H9 (cell line): Measurements from ENCODE around the gene GLYAT. TPM values are rescaled to one million over a fixed set of nuclear protein-coding genes. Genes with fewer than 3 reads are reported as not detected.

ENCODE experiments used
- DNase-seq: peaks from one replicate; pipeline ENCODE4 v3.0.0-alpha.2; 2017
- H2AFZ ChIP-seq: one replicate; pipeline ENCODE4 v1.6.1; 2013; ENCODE audit warnings: mild to moderate bottlenecking, low read length, control low read depth, moderate library complexity
- H2AK5ac ChIP-seq: 2 replicates; pipeline ENCODE4 v1.6.1; 2013; ENCODE audit warnings: low read length, control low read depth, mixed read lengths; ENCODE audit not compliant: insufficient read length
- H2BK120ac ChIP-seq: one replicate; pipeline ENCODE4 v1.6.1; 2013; ENCODE audit warnings: low read depth, mild to moderate bottlenecking, low read length, control low read depth, inconsistent platforms; ENCODE audit not compliant: poor library complexity, severe bottlenecking
- H2BK12ac ChIP-seq: 2 replicates; pipeline ENCODE4 v1.6.1; 2013; ENCODE audit warnings: low read length, control low read depth, mixed read lengths, low read depth; ENCODE audit not compliant: insufficient read length
- H2BK15ac ChIP-seq: 2 replicates; pipeline ENCODE4 v1.6.1; 2013; ENCODE audit warnings: low read depth, low read length, control low read depth
- H2BK20ac ChIP-seq: one replicate; pipeline ENCODE4 v1.6.1; 2013; ENCODE audit warnings: low read depth, mild to moderate bottlenecking, low read length, control low read depth, inconsistent platforms; ENCODE audit not compliant: poor library complexity, severe bottlenecking
- H2BK5ac ChIP-seq: 2 replicates; pipeline ENCODE4 v1.6.1; 2013; ENCODE audit warnings: low read length, control low read depth, mixed read lengths; ENCODE audit not compliant: insufficient read length
- H3K14ac ChIP-seq: 2 replicates; pipeline ENCODE4 v1.6.1; 2013; ENCODE audit warnings: low read length, control low read depth; ENCODE audit not compliant: insufficient read depth
- H3K18ac ChIP-seq: 2 replicates; pipeline ENCODE4 v1.6.1; 2013; ENCODE audit warnings: low read depth, mild to moderate bottlenecking, mixed read lengths, low read length, control low read depth; ENCODE audit not compliant: insufficient read length
- H3K23ac ChIP-seq: 2 replicates; pipeline ENCODE4 v1.6.1; 2013; ENCODE audit warnings: low read length, control low read depth, mixed read lengths, low read depth; ENCODE audit not compliant: insufficient read length
- H3K23me2 ChIP-seq: 2 replicates; pipeline ENCODE4 v1.6.1; 2013; ENCODE audit warnings: low read depth, mild to moderate bottlenecking, mixed read lengths, low read length, control low read depth; ENCODE audit not compliant: insufficient read length, poor library complexity, severe bottlenecking
- H3K27ac ChIP-seq: 2 replicates; pipeline ENCODE4 v1.5.1; 2013; ENCODE audit warnings: low read length, control low read depth, mixed read lengths, low read depth; ENCODE audit not compliant: insufficient read length
- H3K27me3 ChIP-seq: 2 replicates; pipeline ENCODE4 v1.6.1; 2013; ENCODE audit warnings: low read length, control low read depth, inconsistent platforms; ENCODE audit not compliant: insufficient read depth
- H3K4ac ChIP-seq: 2 replicates; pipeline ENCODE4 v1.6.1; 2013; ENCODE audit warnings: low read depth, mild to moderate bottlenecking, control low read depth, inconsistent platforms, low read length, moderate library complexity
- H3K4me1 ChIP-seq: 2 replicates; pipeline ENCODE4 v1.6.1; 2013; ENCODE audit warnings: low read length, control low read depth, inconsistent platforms; ENCODE audit not compliant: insufficient read depth
- H3K4me2 ChIP-seq: 2 replicates; pipeline ENCODE4 v1.6.1; 2013; ENCODE audit warnings: low read length, control low read depth, mixed read lengths; ENCODE audit not compliant: insufficient read length, insufficient read depth
- H3K56ac ChIP-seq: 2 replicates; pipeline ENCODE4 v1.6.1; 2013; ENCODE audit warnings: low read depth, mild to moderate bottlenecking, mixed read lengths, low read length, control low read depth; ENCODE audit not compliant: insufficient read length
- H3K79me1 ChIP-seq: 2 replicates; pipeline ENCODE4 v1.6.1; 2013; ENCODE audit warnings: low read depth, mild to moderate bottlenecking, moderate library complexity, low read length, control low read depth, inconsistent platforms; ENCODE audit not compliant: insufficient read depth, poor library complexity, severe bottlenecking
- H3K79me2 ChIP-seq: 2 replicates; pipeline ENCODE4 v1.6.1; 2013; ENCODE audit warnings: low read length, control low read depth, inconsistent platforms; ENCODE audit not compliant: insufficient read depth
- H3K9ac ChIP-seq: 2 replicates; pipeline ENCODE4 v1.6.1; 2013; ENCODE audit warnings: low read length, control low read depth, mixed read lengths; ENCODE audit not compliant: insufficient read length; ENCODE audit errors: extremely low read depth
- H3K9me3 ChIP-seq: one replicate; pipeline ENCODE4 v1.6.1; 2013; ENCODE audit warnings: low read depth, low read length, inconsistent platforms; ENCODE audit not compliant: control insufficient read depth
- H3T11ph ChIP-seq: one replicate; pipeline ENCODE4 v1.6.1; 2013; ENCODE audit warnings: mild to moderate bottlenecking, low read length, control low read depth, inconsistent platforms
- H4K20me1 ChIP-seq: one replicate; pipeline ENCODE4 v1.6.1; 2013; ENCODE audit not compliant: control insufficient read depth, insufficient read length, insufficient read depth
- H4K5ac ChIP-seq: 2 replicates; pipeline ENCODE4 v1.6.1; 2013; ENCODE audit warnings: low read depth, mild to moderate bottlenecking, mixed read lengths, low read length, control low read depth; ENCODE audit not compliant: insufficient read length
- H4K8ac ChIP-seq: replicated peaks from 2 replicates; pipeline ENCODE4 v1.6.1; 2013; ENCODE audit warnings: low read length, control low read depth, mixed read lengths, low read depth; ENCODE audit not compliant: insufficient read length
- H4K91ac ChIP-seq: 2 replicates; pipeline ENCODE4 v1.6.1; 2013; ENCODE audit warnings: low read depth, mild to moderate bottlenecking, moderate library complexity, mixed read lengths, low read length, control low read depth; ENCODE audit not compliant: insufficient read length
- H3K27ac Mint-ChIP-seq, 3 experiments: 2 replicates in 2 of 3; 3 replicates in 1 of 3; pipeline ENCODE4 v1.8.0; 2020 to 2021; ENCODE audit warnings: mixed read lengths in 3 of 3, mild to moderate bottlenecking in 1 of 3, moderate library complexity in 1 of 3
- H3K27me3 Mint-ChIP-seq: 2 replicates; pipeline ENCODE4 v1.8.0; 2021; ENCODE audit warnings: low read depth, mild to moderate bottlenecking, moderate library complexity, mixed read lengths
- H3K36me3 Mint-ChIP-seq, 3 experiments: 2 replicates in 2 of 3; 3 replicates in 1 of 3; pipeline ENCODE4 v1.8.0; 2020 to 2021; ENCODE audit warnings: low read depth in 3 of 3, mixed read lengths in 3 of 3; ENCODE audit not compliant: insufficient read depth in 1 of 3
- H3K4me1 Mint-ChIP-seq, 2 experiments: 2 replicates each; pipeline ENCODE4 v1.8.0; 2020; ENCODE audit warnings: mixed read lengths in 2 of 2
- H3K4me3 Mint-ChIP-seq, 2 experiments: 2 replicates in 1 of 2; 3 replicates in 1 of 2; pipeline ENCODE4 v1.8.0; 2020 to 2021; ENCODE audit warnings: mild to moderate bottlenecking in 2 of 2, mixed read lengths in 2 of 2, moderate library complexity in 1 of 2
- H3K9me3 Mint-ChIP-seq, 2 experiments: 2 replicates in 1 of 2; 3 replicates in 1 of 2; pipeline ENCODE4 v1.8.0; 2020; ENCODE audit warnings: mild to moderate bottlenecking in 2 of 2, mixed read lengths in 2 of 2, moderate library complexity in 1 of 2
- CTCF ChIP-seq: fragments of 200-600 bp; sonication (generic); conservative IDR thresholded peaks from 3 replicates; pipeline ENCODE4 v1.8.0; 2021; ENCODE audit warnings: antibody characterized with exemption, mild to moderate bottlenecking
- WGBS: extraction: QIAGEN DNeasy Blood & Tissue Kit; methylation state at CpG from one replicate; pipeline ENCODE4 v1.1.7; 2013; ENCODE audit warnings: missing lambda C conversion rate, low lambda C conversion rate, mixed read lengths; ENCODE audit not compliant: insufficient read length; ENCODE audit errors: extremely low coverage; 5-methylcytosine and 5-hydroxymethylcytosine counted together
- total RNA-seq: library from RNA; stranded (reverse); gene quantifications from 2 replicates; pipeline ENCODE4 v1.2.1, GENCODE V29; 2021

Gene GLYAT
- total RNA-seq, 1 experiment from 2014 or later, result not detected

DNA sequence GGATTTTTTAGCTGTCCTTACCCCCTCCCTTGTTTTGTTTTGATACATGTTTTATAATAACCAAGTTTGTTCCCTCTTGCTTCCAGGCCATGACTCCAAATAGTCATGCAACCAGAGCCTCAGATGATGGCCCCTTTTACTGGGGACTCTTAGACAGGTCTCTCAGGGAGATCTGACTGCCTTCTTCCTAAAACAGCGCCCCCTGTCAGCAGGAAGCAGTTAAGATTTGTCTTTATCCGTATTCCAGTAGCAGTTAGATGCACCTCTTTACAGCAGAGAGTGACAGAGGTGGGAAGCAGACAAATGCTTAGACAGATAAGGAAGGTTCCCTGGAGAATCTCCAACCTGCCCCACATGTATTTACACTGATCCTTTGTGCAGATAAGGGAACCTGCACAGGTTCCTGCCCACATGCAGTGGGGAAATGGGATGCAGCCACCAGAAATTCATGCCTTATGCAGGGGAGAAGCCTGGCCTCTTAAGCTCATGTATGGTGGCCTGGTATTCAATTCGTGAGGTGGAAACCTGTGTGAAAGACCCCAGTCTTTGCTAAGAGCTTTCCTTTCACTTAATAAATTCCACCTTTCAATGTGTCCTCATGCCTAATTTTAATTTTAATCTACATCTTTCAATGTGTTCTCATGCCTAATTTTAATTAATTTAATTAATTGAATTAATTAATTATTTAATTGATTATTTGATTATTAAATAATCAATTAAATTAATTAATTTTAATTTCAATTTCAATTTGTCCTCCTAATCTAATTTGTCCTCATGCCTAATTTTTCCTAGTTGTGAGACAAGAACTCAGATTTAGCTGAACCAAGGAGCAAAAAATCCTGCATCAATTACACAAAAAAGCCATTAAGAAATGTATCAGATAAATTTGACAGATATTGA is 11.5 kb upstream of the GLYAT start:
- H3K18ac ChIP-seq, result no peak overlapping the region
- H2BK12ac ChIP-seq, result no peak overlapping the region
- Mint-ChIP-seq H3K36me3 (peaks cover 2 to 32% (median 5%) of the 10 kb centered on the region in 3 experiments; a peak in 5 of 7 replicates), H3K9me3 (peaks cover 77 to 86% of the 10 kb centered on the region in 2 experiments), H3K27ac (no peak overlapping the region), H3K4me1 (no peaks in the 10 kb centered on the region), H3K4me3 (no peak overlapping the region), H3K27me3 (no peaks in the 10 kb centered on the region; the same call in 1 of the 2 replicates)
- H2BK5ac ChIP-seq, result no peak overlapping the region
- no peak overlapping the region for H3K56ac ChIP-seq
- no peaks in the 10 kb centered on the region for H4K20me1 ChIP-seq
- no peak overlapping the region for H3K9ac ChIP-seq
- no peak overlapping the region for H3K14ac ChIP-seq
- no CpG with 5 or more reads among the region's 3 CpGs for WGBS
- H3K23ac ChIP-seq, result no peak overlapping the region
- no peak for TF ChIP-seq CTCF
- no peaks in the 10 kb centered on the region for H3K79me2 ChIP-seq
- no peak overlapping the region for H2BK15ac ChIP-seq
- no peak overlapping the region for H3K4me2 ChIP-seq
- no peak overlapping the region for H4K91ac ChIP-seq
- no peak overlapping the region for H2BK20ac ChIP-seq
- H3K4me1 ChIP-seq, result no peaks in the 10 kb centered on the region
- no peak overlapping the region for H4K8ac ChIP-seq
- no peak overlapping the region for H2BK120ac ChIP-seq
- no peak overlapping the region for H3K4ac ChIP-seq
- no peak overlapping the region for H3T11ph ChIP-seq
- H3K9me3 ChIP-seq, result peaks cover 71% of the 10 kb centered on the region
- no peak overlapping the region for H4K5ac ChIP-seq
- H3K27ac ChIP-seq, result no peak overlapping the region
- no peak overlapping the region for H2AFZ ChIP-seq
- H3K79me1 ChIP-seq, result no peaks in the 10 kb centered on the region
- H2AK5ac ChIP-seq, result no peak overlapping the region
- H3K23me2 ChIP-seq, result no peaks in the 10 kb centered on the region
- DNase-seq, result no peak
- no peaks in the 10 kb centered on the region for H3K27me3 ChIP-seq
